ENCODE data around the gene ARHGEF19. TPM values are rescaled to one million over a fixed set of nuclear protein-coding genes. Genes with fewer than 3 reads are reported as not detected.
"Not testable (repeated sequence)": the region's sequence is repeated elsewhere in the genome, so short reads cannot be mapped to it uniquely, and the experiment has no call there.

ARHGEF19 gene
- total RNA-seq, 1 donor from 2014 or later: 19.4 TPM

- no peak for DNase-seq (ENCODE audit: extremely low spot score in 2 of 2)
- TF ChIP-seq POLR2AphosphoS5 (IDR thresholded peaks at IDR 0.05; ENCODE audit: insufficient read depth in 1 of 2, low read depth in 1 of 2) (no peak), CTCF (IDR thresholded peaks at IDR 0.05) (no peak), POLR2A (IDR thresholded peaks at IDR 0.05) (no peak)
- Histone ChIP-seq H3K27me3 (no peaks in the 10 kb centered on the region), H3K4me3 (no peak overlapping the region), H3K4me1 (no peaks in the 10 kb centered on the region), H3K27ac (no peak overlapping the region), H3K36me3 (no peaks in the 10 kb centered on the region), H3K9me3 (no peaks in the 10 kb centered on the region)
- intact Hi-C loops (cut with DNase I): no loop called here
Observed at GRCh38 chr1:16199700-16200099, 12.8 kb downstream of the ARHGEF19 start.

GRCh38 chr1:16199157-16199501 lies 13.3 kb downstream of the ARHGEF19 start:
- DNase-seq (ENCODE audit: extremely low spot score in 2 of 2): no peak
- TF ChIP-seq CTCF (IDR thresholded peaks at IDR 0.05): no peak
- no peak for TF ChIP-seq POLR2AphosphoS5 (IDR thresholded peaks at IDR 0.05; ENCODE audit: insufficient read depth in 1 of 2, low read depth in 1 of 2)
- TF ChIP-seq POLR2A (IDR thresholded peaks at IDR 0.05): no peak
- Histone ChIP-seq H3K27me3 (no peaks in the 10 kb centered on the region), H3K9me3 (no peaks in the 10 kb centered on the region), H3K4me3 (no peak overlapping the region), H3K27ac (no peak overlapping the region), H3K4me1 (no peaks in the 10 kb centered on the region), H3K36me3 (no peaks in the 10 kb centered on the region)
- intact Hi-C loops (cut with DNase I): no loop called here

- intact Hi-C loops (cut with DNase I): no loop called here
- no peaks in the 10 kb centered on the region for H3K27me3 ChIP-seq
- H3K9me3 ChIP-seq: no peaks in the 10 kb centered on the region
- no peak for TF ChIP-seq POLR2A (IDR thresholded peaks at IDR 0.05)
- no peak for TF ChIP-seq CTCF (IDR thresholded peaks at IDR 0.05)
- no peak for TF ChIP-seq POLR2AphosphoS5 (IDR thresholded peaks at IDR 0.05; ENCODE audit: insufficient read depth in 1 of 2, low read depth in 1 of 2)
- no peak overlapping the region for H3K4me3 ChIP-seq
- H3K36me3 ChIP-seq: no peaks in the 10 kb centered on the region
- no peak overlapping the region for H3K27ac ChIP-seq
- H3K4me1 ChIP-seq: no peaks in the 10 kb centered on the region
- DNase-seq (ENCODE audit: extremely low spot score in 2 of 2): no peak
Observed at GRCh38 chr1:16198444-16199156, 13.9 kb downstream of the ARHGEF19 start.

- no peak overlapping the region for H3K4me3 ChIP-seq
- H3K27ac ChIP-seq: no peak overlapping the region
- intact Hi-C loops (cut with DNase I): no loop called here
- no peaks in the 10 kb centered on the region for H3K27me3 ChIP-seq
- no peaks in the 10 kb centered on the region for H3K36me3 ChIP-seq
- peaks cover 3% of the 10 kb centered on the region for H3K4me1 ChIP-seq
- no peak for TF ChIP-seq CTCF (IDR thresholded peaks at IDR 0.05)
- no peak for TF ChIP-seq POLR2AphosphoS5 (IDR thresholded peaks at IDR 0.05; ENCODE audit: insufficient read depth in 1 of 2, low read depth in 1 of 2)
- no peak for DNase-seq (ENCODE audit: extremely low spot score in 2 of 2)
- H3K9me3 ChIP-seq: no peaks in the 10 kb centered on the region
Observed at GRCh38 chr1:16196874-16197273, 15.6 kb downstream of the ARHGEF19 start.

GRCh38 chr1:16196139-16196538 lies 16.3 kb downstream of the ARHGEF19 start:
- H3K4me3 ChIP-seq; H3K27ac ChIP-seq; H3K9me3 ChIP-seq; H3K36me3 ChIP-seq; intact Hi-C loops (cut with DNase I); H3K27me3 ChIP-seq; DNase-seq (ENCODE audit: extremely low spot score in 2 of 2): not testable (repeated sequence)
- H3K4me1 ChIP-seq: peaks cover 10% of the 10 kb centered on the region

Measured in vagina (tissue), 2 donors.